Upper lobe of right lung (tissue), 1 donor: Measurements from ENCODE around the gene BRSK2. TPM values are rescaled to one million over a fixed set of nuclear protein-coding genes. Genes with fewer than 3 reads are reported as not detected.

Experiments used
- ATAC-seq: fragments of 200-7000 bp; cut with Tn5 transposase; one replicate; pipeline ENCODE4 v1.9.1; 2020; ENCODE audit warnings: mild to moderate bottlenecking, moderate library complexity
- DNase-seq: peaks from one replicate; pipeline ENCODE4 v3.0.0-alpha.2; 2020
- H3K27ac ChIP-seq: fragments of 200-600 bp; one replicate; pipeline ENCODE4 v1.8.0; 2022
- H3K27me3 ChIP-seq: fragments of 200-600 bp; one replicate; pipeline ENCODE4 v1.8.0; 2022; ENCODE audit warnings: mild to moderate bottlenecking
- H3K36me3 ChIP-seq: fragments of 200-600 bp; one replicate; pipeline ENCODE4 v1.8.0; 2022
- H3K4me1 ChIP-seq: fragments of 200-600 bp; one replicate; pipeline ENCODE4 v1.8.0; 2022
- H3K4me3 ChIP-seq: fragments of 200-600 bp; one replicate; pipeline ENCODE4 v1.8.0; 2022; ENCODE audit warnings: mild to moderate bottlenecking
- H3K9me3 ChIP-seq: fragments of 200-600 bp; one replicate; pipeline ENCODE4 v1.8.0; 2022
- CTCF ChIP-seq: fragments of 200-600 bp; IDR thresholded peaks from one replicate; pipeline ENCODE4 v1.8.0; 2022; ENCODE audit warnings: antibody characterized with exemption
- intact Hi-C: fragments of 100-400 bp; cut with DNase I; formaldehyde crosslinking; loops from one replicate; pipeline ENCODE4 v1.11.0; 2022
- total RNA-seq: library from RNA; stranded (reverse); fragmentation: NEBNext Ultra II Directional; extraction: Animal tissue kit (Norgen Biotek cat#: 25700); gene quantifications from one replicate; pipeline ENCODE4 v1.2.1, GENCODE V29; 2021
- donor health status: DM: no; HTN: yes; CAD: no; lungs with severe emphysema.

The BRSK2 gene
- total RNA-seq, 1 donor from 2014 or later = 0.26 TPM

GRCh38 chr11:1449490-1450243, 59.9 kb downstream of the BRSK2 start:
- Histone ChIP-seq H3K36me3 (no peaks in the 10 kb centered on the region), H3K4me1 (no peaks in the 10 kb centered on the region), H3K27me3 (peaks cover 38% of the 10 kb centered on the region), H3K9me3 (no peaks in the 10 kb centered on the region), H3K4me3 (no peak overlapping the region), H3K27ac (no peak overlapping the region)
- intact Hi-C loops = no loop called here
- DNase-seq (no peak), ATAC-seq (no peak)
- no peak for TF ChIP-seq CTCF

- DNase-seq = no peak
- H3K27ac ChIP-seq = no peak overlapping the region
- TF ChIP-seq CTCF = no peak
- H3K9me3 ChIP-seq = no peaks in the 10 kb centered on the region
- H3K4me1 ChIP-seq = no peaks in the 10 kb centered on the region
- peaks cover 38% of the 10 kb centered on the region for H3K27me3 ChIP-seq
- intact Hi-C loops = no loop called here
- no peak overlapping the region for H3K4me3 ChIP-seq
- no peaks in the 10 kb centered on the region for H3K36me3 ChIP-seq
- ATAC-seq = no peak
Observed at GRCh38 chr11:1450344-1450875, 60.7 kb downstream of the BRSK2 start.

- TF ChIP-seq CTCF = no peak
- ATAC-seq = no peak
- H3K27ac ChIP-seq = no peak overlapping the region
- no peaks in the 10 kb centered on the region for H3K9me3 ChIP-seq
- no peaks in the 10 kb centered on the region for H3K4me1 ChIP-seq
- no peaks in the 10 kb centered on the region for H3K36me3 ChIP-seq
- H3K27me3 ChIP-seq = peaks cover 38% of the 10 kb centered on the region
- intact Hi-C loops = no loop called here
- no peak overlapping the region for H3K4me3 ChIP-seq
- no peak for DNase-seq
Observed at GRCh38 chr11:1450949-1451710, 61.4 kb downstream of the BRSK2 start.

GRCh38 chr11:1451781-1452470, 62.2 kb downstream of the BRSK2 start:
- ATAC-seq = no peak

More at GRCh38 chr11:1451781-1452470, 62.2 kb downstream of the BRSK2 start:
- no peak for TF ChIP-seq CTCF
- intact Hi-C loops = no loop called here
- Histone ChIP-seq H3K9me3 (no peaks in the 10 kb centered on the region), H3K36me3 (no peaks in the 10 kb centered on the region), H3K4me1 (no peaks in the 10 kb centered on the region), H3K4me3 (no peak overlapping the region), H3K27me3 (peaks cover 34% of the 10 kb centered on the region), H3K27ac (no peak overlapping the region)
- DNase-seq = no peak
